ENCODE measurements around the gene ZNF438. TPM values are rescaled to one million over a fixed set of nuclear protein-coding genes. Genes with fewer than 3 reads are reported as not detected.
"Not testable (repeated sequence)": the region's sequence is repeated elsewhere in the genome, so short reads cannot be mapped to it uniquely, and the experiment has no call there.

The ZNF438 gene
- total and polyA plus RNA-seq, 4 experiments from 2014 or later, result 2.0 to 4.5 (median 3.9) TPM

DNA sequence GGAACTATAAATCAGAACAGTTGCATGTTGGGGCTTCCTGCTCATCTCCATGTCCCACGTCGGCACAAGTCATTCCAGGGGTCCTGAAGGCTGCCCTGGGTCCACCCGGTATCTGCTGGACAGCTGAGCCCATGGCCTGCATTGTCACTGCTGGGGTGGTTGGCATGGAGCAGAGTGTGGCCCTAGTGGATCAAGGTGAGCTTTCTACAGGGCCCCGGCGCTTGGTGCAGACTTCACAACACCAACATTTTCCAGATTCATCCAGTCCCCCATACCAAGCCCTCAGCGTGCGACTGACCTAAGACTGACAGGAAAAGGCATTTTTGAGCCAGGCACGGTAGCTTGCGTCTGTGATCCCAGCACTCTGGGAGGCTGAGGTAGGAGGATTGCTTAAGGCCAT, 226.6 kb downstream of the ZNF438 start:
- ChIA-PET CTCF (ENCODE audit: partially characterized antibody) (interaction anchor here (1.2 to 1.4 kb wide), 2 partner anchors 21 to 119 kb away, joined by 3 to 7 read pairs; no protein-coding TSS in a partner anchor), POLR2A (ENCODE audit: partially characterized antibody) (interaction anchor here (2.0 kb wide), 1 partner anchor 21 kb away, joined by 6 read pairs; no protein-coding TSS in a partner anchor)
- H3K4me3 Mint-ChIP-seq, result no peak overlapping the region
- H3K27me3 Mint-ChIP-seq, result no peaks in the 10 kb centered on the region
- Histone ChIP-seq H3K27me3 (ENCODE audit: insufficient read depth, low read length) (no peaks in the 10 kb centered on the region), H3K27ac (ENCODE audit: low read depth, low read length) (no peak overlapping the region), H3K36me3 (ENCODE audit: insufficient read depth, low read length) (no peaks in the 10 kb centered on the region), H3K4me1 (ENCODE audit: insufficient read depth, low read length) (no peaks in the 10 kb centered on the region), H3K9me3 (ENCODE audit: control insufficient read depth in 1 of 2, low read length in 2 of 2) (no peaks in the 10 kb centered on the region), H3K4me3 (ENCODE audit: low read length in 2 of 2) (no peak overlapping the region)
- DNase-seq, result no peak
- peaks cover 0 to 7% (median 3%) of the 10 kb centered on the region in 4 donors for H3K4me1 Mint-ChIP-seq
- H3K9me3 Mint-ChIP-seq, result no peaks in the 10 kb centered on the region
- intact Hi-C loops (cut with micrococcal nuclease), result no loop called here
- H3K36me3 Mint-ChIP-seq, result no peaks in the 10 kb centered on the region
- H3K27ac Mint-ChIP-seq, result no peak overlapping the region

DNA sequence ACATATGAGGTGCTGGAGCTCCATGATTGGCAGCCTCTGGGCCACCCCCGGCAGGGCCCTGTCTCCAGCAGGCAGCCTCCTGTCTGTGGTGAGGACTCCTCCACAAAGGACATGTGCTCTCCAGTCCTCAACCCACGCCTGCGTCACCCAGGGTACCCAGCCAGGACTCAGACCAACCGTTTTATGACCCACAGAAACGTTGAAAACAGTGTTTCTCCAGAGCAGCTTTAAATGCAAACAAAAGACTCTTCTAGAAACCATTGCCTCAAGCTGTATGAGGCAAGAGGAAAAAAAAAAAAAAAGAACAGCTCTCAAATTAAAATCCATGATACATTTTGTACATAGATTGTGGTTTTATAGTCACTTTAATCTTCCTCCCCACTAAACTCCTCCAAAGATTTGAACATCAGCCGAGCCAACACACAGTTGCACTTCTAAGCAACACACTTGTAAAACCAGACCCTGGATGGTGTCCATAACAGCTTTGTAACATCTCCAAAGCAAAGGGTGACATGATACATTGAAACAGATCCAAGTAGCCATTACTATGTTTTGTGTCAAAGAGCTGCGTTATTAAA, 227.1 kb downstream of the ZNF438 start:
- no peak overlapping the region for H3K27ac ChIP-seq (ENCODE audit: low read depth, low read length)
- Mint-ChIP-seq H3K9me3 (no peaks in the 10 kb centered on the region), H3K27ac (peak overlapping the region in 1 of 7 donors; percentile 24), H3K27me3 (no peaks in the 10 kb centered on the region), H3K4me1 (peaks cover 0 to 7% (median 3%) of the 10 kb centered on the region in 4 donors), H3K4me3 (no peak overlapping the region), H3K36me3 (no peaks in the 10 kb centered on the region)
- no peaks in the 10 kb centered on the region for H3K27me3 ChIP-seq (ENCODE audit: insufficient read depth, low read length)
- no peak for DNase-seq
- no peak overlapping the region for H3K4me3 ChIP-seq (ENCODE audit: low read length in 2 of 2)
- H3K9me3 ChIP-seq (ENCODE audit: control insufficient read depth in 1 of 2, low read length in 2 of 2), result no peaks in the 10 kb centered on the region
- H3K4me1 ChIP-seq (ENCODE audit: insufficient read depth, low read length), result no peaks in the 10 kb centered on the region
- intact Hi-C loops (cut with micrococcal nuclease), result no loop called here
- H3K36me3 ChIP-seq (ENCODE audit: insufficient read depth, low read length), result no peaks in the 10 kb centered on the region
- ChIA-PET CTCF (ENCODE audit: partially characterized antibody) (interaction anchor here (1.2 to 1.4 kb wide), 2 partner anchors 20 to 119 kb away, joined by 3 to 7 read pairs; no protein-coding TSS in a partner anchor), POLR2A (ENCODE audit: partially characterized antibody) (interaction anchor here (2.0 kb wide), 1 partner anchor 20 kb away, joined by 6 read pairs; no protein-coding TSS in a partner anchor)

- H3K4me1 Mint-ChIP-seq, result peaks cover 0 to 7% (median 3%) of the 10 kb centered on the region in 4 donors
- intact Hi-C loops (cut with micrococcal nuclease), result no loop called here
- POLR2A ChIA-PET (ENCODE audit: partially characterized antibody), result interaction anchor here (2.0 kb wide), 1 partner anchor 20 kb away, joined by 6 read pairs; no protein-coding TSS in a partner anchor
- H3K36me3 Mint-ChIP-seq, result no peaks in the 10 kb centered on the region
- H3K27ac Mint-ChIP-seq, result no peak overlapping the region
- Histone ChIP-seq H3K36me3 (ENCODE audit: insufficient read depth, low read length) (no peaks in the 10 kb centered on the region), H3K27me3 (ENCODE audit: insufficient read depth, low read length) (no peaks in the 10 kb centered on the region), H3K9me3 (ENCODE audit: control insufficient read depth in 1 of 2, low read length in 2 of 2) (no peaks in the 10 kb centered on the region), H3K27ac (ENCODE audit: low read depth, low read length) (no peak overlapping the region), H3K4me1 (ENCODE audit: insufficient read depth, low read length) (no peaks in the 10 kb centered on the region), H3K4me3 (ENCODE audit: low read length in 2 of 2) (no peak overlapping the region)
- no peak overlapping the region for H3K4me3 Mint-ChIP-seq
- no peaks in the 10 kb centered on the region for H3K9me3 Mint-ChIP-seq
- CTCF ChIA-PET (ENCODE audit: partially characterized antibody), result interaction anchor here (1.2 to 1.4 kb wide), 2 partner anchors 19 to 118 kb away, joined by 3 to 7 read pairs; no protein-coding TSS in a partner anchor
- DNase-seq, result no peak
- H3K27me3 Mint-ChIP-seq, result no peaks in the 10 kb centered on the region
These were observed 227.8 kb downstream of the ZNF438 start for GRCh38 chr10:30803892-30804322.

DNA sequence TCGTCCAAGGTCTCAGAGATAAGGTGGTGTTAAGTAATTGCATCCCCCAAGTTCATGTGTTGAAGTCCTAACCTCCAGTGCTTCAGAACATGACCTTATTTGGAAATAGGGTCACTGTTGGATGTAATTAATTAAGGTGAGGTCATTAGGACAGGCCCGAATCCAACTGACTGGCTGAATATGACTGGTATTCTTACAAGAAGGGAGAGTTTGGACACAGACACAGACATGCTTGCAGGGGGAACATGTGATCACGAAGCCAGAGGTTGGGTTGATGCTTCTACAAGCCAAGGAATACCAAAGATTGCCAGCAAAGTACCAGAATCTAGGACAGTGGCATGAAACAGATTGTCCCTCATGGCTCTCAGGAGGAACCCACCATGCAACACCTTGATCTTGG, 228.6 kb downstream of the ZNF438 start:
- intact Hi-C loops (cut with micrococcal nuclease), result no loop called here
- Mint-ChIP-seq H3K4me3 (no peak overlapping the region), H3K27me3 (no peaks in the 10 kb centered on the region), H3K36me3 (no peaks in the 10 kb centered on the region), H3K4me1 (peaks cover 0 to 7% (median 3%) of the 10 kb centered on the region in 4 donors), H3K9me3 (no peaks in the 10 kb centered on the region), H3K27ac (no peak overlapping the region)
- no peaks in the 10 kb centered on the region for H3K27me3 ChIP-seq (ENCODE audit: insufficient read depth, low read length)
- no peak overlapping the region for H3K4me3 ChIP-seq (ENCODE audit: low read length in 2 of 2)
- POLR2A ChIA-PET (ENCODE audit: partially characterized antibody), result interaction anchor here (2.0 kb wide), 1 partner anchor 19 kb away, joined by 6 read pairs; no protein-coding TSS in a partner anchor
- H3K4me1 ChIP-seq (ENCODE audit: insufficient read depth, low read length), result no peaks in the 10 kb centered on the region
- H3K9me3 ChIP-seq (ENCODE audit: control insufficient read depth in 1 of 2, low read length in 2 of 2), result no peaks in the 10 kb centered on the region
- no peaks in the 10 kb centered on the region for H3K36me3 ChIP-seq (ENCODE audit: insufficient read depth, low read length)
- no peak for DNase-seq
- CTCF ChIA-PET (ENCODE audit: partially characterized antibody), result interaction anchor here (1.7 kb wide), 1 partner anchor 19 kb away, joined by 3 read pairs; no protein-coding TSS in a partner anchor
- no peak overlapping the region for H3K27ac ChIP-seq (ENCODE audit: low read depth, low read length)

GRCh38 chr10:30800368-30800767, 231.3 kb downstream of the ZNF438 start:
- Mint-ChIP-seq H3K27me3 (no peaks in the 10 kb centered on the region), H3K4me3 (no peak overlapping the region), H3K27ac (no peak overlapping the region), H3K36me3 (no peaks in the 10 kb centered on the region), H3K4me1 (peaks cover 0 to 7% (median 3%) of the 10 kb centered on the region in 4 donors), H3K9me3 (no peaks in the 10 kb centered on the region)
- no peaks in the 10 kb centered on the region for H3K36me3 ChIP-seq (ENCODE audit: insufficient read depth, low read length)
- CTCF ChIA-PET (ENCODE audit: partially characterized antibody), result no interaction called here
- no peaks in the 10 kb centered on the region for H3K4me1 ChIP-seq (ENCODE audit: insufficient read depth, low read length)
- POLR2A ChIA-PET (ENCODE audit: partially characterized antibody), result no interaction called here
- no peak overlapping the region for H3K27ac ChIP-seq (ENCODE audit: low read depth, low read length)
- no peaks in the 10 kb centered on the region for H3K9me3 ChIP-seq (ENCODE audit: control insufficient read depth in 1 of 2, low read length in 2 of 2)
- no peak overlapping the region for H3K4me3 ChIP-seq (ENCODE audit: low read length in 2 of 2)
- intact Hi-C loops (cut with micrococcal nuclease), result no loop called here
- DNase-seq, result no peak
- no peaks in the 10 kb centered on the region for H3K27me3 ChIP-seq (ENCODE audit: insufficient read depth, low read length)

DNA sequence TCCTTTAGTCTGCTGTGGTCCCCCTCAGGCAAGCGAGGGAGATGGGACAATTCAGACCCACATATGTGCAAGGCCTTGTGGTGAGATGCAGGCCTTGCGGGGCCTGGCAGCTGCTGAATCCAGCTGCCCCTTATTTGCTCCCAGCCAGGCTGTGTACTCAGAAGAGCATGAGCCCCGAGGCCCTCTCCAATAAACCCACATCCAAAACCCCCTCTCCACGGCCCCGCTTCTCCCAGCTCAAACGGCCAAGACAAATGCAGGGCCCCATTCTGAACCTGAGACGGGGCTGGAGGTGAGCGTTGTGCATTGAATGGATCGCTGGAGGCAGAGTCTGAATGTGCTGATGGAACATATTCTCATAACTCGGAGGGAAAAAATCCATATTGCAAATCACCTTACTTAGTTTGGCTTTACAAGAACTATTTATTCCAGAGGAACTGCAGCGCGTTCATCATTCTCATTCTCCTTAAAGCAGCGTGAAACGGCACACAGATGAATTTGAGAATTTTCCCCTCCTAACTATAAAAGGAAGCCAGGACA, 232.9 kb downstream of the ZNF438 start:
- DNase-seq, result no peak
- H3K27me3 Mint-ChIP-seq, result no peaks in the 10 kb centered on the region
- H3K36me3 Mint-ChIP-seq, result no peaks in the 10 kb centered on the region
- ChIA-PET CTCF (ENCODE audit: partially characterized antibody) (interaction anchor here (1.1 to 1.2 kb wide), 2 partner anchors 10 to 12 kb away, joined by 3 read pairs; no protein-coding TSS in a partner anchor), POLR2A (ENCODE audit: partially characterized antibody) (interaction anchor here (0.9 kb wide), 1 partner anchor 14 kb away, joined by 3 read pairs; no protein-coding TSS in a partner anchor)
- peaks cover 0 to 3% (median 0%) of the 10 kb centered on the region in 4 donors for H3K4me1 Mint-ChIP-seq
- intact Hi-C loops (cut with micrococcal nuclease), result no loop called here
- no peak overlapping the region for H3K27ac Mint-ChIP-seq
- Histone ChIP-seq H3K9me3 (ENCODE audit: control insufficient read depth in 1 of 2, low read length in 2 of 2) (no peaks in the 10 kb centered on the region), H3K27me3 (ENCODE audit: insufficient read depth, low read length) (no peaks in the 10 kb centered on the region), H3K36me3 (ENCODE audit: insufficient read depth, low read length) (no peaks in the 10 kb centered on the region), H3K4me1 (ENCODE audit: insufficient read depth, low read length) (no peaks in the 10 kb centered on the region), H3K27ac (ENCODE audit: low read depth, low read length) (no peak overlapping the region), H3K4me3 (ENCODE audit: low read length in 2 of 2) (no peak overlapping the region)
- no peaks in the 10 kb centered on the region for H3K9me3 Mint-ChIP-seq
- no peak overlapping the region for H3K4me3 Mint-ChIP-seq

DNA sequence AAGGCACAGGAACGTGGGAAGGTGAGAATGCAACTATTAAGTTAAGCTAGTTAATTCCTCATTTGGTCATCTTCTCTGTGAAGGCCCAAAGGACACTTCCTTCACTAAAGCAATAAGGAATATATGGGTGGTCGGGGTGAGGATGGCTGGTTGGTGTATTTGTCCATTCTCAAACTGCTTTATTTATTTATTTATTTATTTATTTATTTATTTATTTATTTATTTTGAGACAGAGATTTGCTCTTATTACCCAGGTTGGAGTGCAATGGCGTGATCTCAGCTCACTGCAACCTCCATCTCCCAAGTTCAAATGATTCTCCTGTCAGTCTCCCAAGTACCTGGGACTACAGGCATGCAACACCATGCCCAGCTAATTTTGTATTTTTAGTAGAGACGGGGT, 236.6 kb downstream of the ZNF438 start:
- not testable (repeated sequence) for H3K27me3 Mint-ChIP-seq, H3K36me3 Mint-ChIP-seq

More for the DNA sequence above, 236.6 kb downstream of the ZNF438 start:
- H3K9me3 Mint-ChIP-seq; H3K36me3 ChIP-seq (ENCODE audit: insufficient read depth, low read length); H3K27me3 ChIP-seq (ENCODE audit: insufficient read depth, low read length); H3K9me3 ChIP-seq (ENCODE audit: control insufficient read depth in 1 of 2, low read length in 2 of 2); H3K4me3 Mint-ChIP-seq; CTCF ChIA-PET (ENCODE audit: partially characterized antibody); DNase-seq; H3K27ac Mint-ChIP-seq; H3K27ac ChIP-seq (ENCODE audit: low read depth, low read length); H3K4me3 ChIP-seq (ENCODE audit: low read length in 2 of 2); intact Hi-C loops (cut with micrococcal nuclease): not testable (repeated sequence)
- POLR2A ChIA-PET (ENCODE audit: partially characterized antibody), result interaction anchor here (1.0 kb wide), 1 partner anchor 10 kb away, joined by 5 read pairs; no protein-coding TSS in a partner anchor
- H3K4me1 ChIP-seq (ENCODE audit: insufficient read depth, low read length), result peaks cover 22% of the 10 kb centered on the region
- H3K4me1 Mint-ChIP-seq, result peaks cover 15 to 27% (median 24%) of the 10 kb centered on the region in 4 donors
